Astrocyte of the cerebellum (primary cell): Measurements from ENCODE around the gene NELFB.

ENCODE experiments used
- DNase-seq: peaks from one replicate; pipeline ENCODE4 v3.0.0-alpha.2; 2011; ENCODE audit warnings: low read depth
- H3K4me3 ChIP-seq: 2 replicates; pipeline ENCODE4 v1.5.1; 2011; ENCODE audit warnings: mild to moderate bottlenecking, low read depth, low read length, moderate library complexity
- in situ Hi-C: cut with HindIII; loops from 2 replicates; pipeline ENCODE4 v1.10.0; 2017; ENCODE audit warnings: low sequenced_read_pairs
- TF ChIP-seq, protein P1 (sequence below): IDR thresholded peaks from 2 replicates; pipeline ENCODE4 v1.5.1; 2012; ENCODE audit warnings: low read length, low read depth, moderate library complexity, mild to moderate bottlenecking; ENCODE audit errors: missing control alignments

NELFB gene

DNA sequence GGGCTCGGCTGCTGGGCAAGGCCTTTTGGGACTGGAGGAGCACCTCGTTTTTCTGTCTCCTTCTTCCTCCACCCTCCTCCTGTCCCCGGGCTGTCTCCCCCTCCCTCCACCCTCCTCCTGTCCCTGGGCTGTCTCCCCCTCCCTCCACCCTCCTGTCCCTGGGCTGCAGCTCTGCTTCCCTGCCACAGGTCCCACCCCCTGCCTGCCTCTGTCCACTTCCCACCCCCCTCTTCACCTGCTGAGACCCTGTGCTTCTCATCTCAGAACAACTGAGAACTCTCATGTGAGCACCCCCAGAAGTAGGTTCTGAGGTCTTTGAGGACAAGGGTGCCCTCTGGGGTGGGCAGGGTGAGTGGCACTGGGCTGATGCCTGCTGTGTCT lies 16.6 kb downstream of the NELFB start:
- no peak overlapping the region for H3K4me3 ChIP-seq
- DNase-seq: no peak
- TF ChIP-seq, protein P1, sequence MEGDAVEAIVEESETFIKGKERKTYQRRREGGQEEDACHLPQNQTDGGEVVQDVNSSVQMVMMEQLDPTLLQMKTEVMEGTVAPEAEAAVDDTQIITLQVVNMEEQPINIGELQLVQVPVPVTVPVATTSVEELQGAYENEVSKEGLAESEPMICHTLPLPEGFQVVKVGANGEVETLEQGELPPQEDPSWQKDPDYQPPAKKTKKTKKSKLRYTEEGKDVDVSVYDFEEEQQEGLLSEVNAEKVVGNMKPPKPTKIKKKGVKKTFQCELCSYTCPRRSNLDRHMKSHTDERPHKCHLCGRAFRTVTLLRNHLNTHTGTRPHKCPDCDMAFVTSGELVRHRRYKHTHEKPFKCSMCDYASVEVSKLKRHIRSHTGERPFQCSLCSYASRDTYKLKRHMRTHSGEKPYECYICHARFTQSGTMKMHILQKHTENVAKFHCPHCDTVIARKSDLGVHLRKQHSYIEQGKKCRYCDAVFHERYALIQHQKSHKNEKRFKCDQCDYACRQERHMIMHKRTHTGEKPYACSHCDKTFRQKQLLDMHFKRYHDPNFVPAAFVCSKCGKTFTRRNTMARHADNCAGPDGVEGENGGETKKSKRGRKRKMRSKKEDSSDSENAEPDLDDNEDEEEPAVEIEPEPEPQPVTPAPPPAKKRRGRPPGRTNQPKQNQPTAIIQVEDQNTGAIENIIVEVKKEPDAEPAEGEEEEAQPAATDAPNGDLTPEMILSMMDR: no peak
- in situ Hi-C loops: no loop called here

DNA sequence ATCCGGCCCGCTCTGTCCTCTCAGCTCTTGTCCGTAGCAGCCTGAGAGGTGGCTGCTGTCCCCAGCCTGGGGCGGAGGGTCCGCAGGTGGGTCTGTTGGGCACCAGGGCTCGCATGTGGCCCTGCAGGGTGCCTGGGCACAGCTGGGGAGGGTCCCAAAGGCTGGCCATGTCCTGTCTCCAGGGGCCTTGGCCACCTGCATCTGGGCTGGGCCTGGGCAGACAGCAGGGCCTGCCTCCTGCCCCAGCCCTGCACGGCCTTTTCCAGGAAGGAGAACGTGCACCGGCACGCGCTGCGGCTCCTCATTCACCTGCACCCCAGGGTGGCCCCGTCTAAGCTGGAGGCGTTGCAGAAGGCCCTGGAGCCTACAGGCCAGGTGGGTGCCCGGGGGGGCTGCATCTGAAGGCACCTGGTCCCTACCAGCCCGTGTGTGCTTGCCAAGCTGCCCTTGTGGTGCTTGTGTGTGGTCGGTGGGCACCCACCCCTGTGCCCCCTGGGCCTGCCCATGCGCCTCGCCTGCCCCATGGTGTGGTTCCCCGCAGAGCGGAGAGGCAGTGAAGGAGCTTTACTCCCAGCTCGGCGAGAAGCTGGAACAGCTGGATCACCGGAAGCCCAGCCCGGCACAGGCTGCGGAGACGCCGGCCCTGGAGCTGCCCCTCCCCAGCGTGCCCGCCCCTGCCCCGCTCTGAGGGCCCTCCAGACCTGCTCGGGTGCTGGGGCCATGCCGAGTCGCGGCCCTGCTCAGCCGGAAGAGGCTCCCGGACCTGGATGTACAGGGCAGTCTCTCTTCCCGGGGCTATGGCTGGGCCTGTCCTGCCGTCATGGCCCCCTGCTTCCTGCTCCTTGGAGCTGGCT lies 17.3 kb downstream of the NELFB start:
- TF ChIP-seq, protein P1: no peak
- DNase-seq: no peak
- no peak overlapping the region for H3K4me3 ChIP-seq
- in situ Hi-C loops: no loop called here

GRCh38 chr9:137273095-137273490 lies 18.0 kb downstream of the NELFB start:
- H3K4me3 ChIP-seq: no peak overlapping the region
- no peak for DNase-seq
- TF ChIP-seq, protein P1: no peak
- in situ Hi-C loops: no loop called here

DNA sequence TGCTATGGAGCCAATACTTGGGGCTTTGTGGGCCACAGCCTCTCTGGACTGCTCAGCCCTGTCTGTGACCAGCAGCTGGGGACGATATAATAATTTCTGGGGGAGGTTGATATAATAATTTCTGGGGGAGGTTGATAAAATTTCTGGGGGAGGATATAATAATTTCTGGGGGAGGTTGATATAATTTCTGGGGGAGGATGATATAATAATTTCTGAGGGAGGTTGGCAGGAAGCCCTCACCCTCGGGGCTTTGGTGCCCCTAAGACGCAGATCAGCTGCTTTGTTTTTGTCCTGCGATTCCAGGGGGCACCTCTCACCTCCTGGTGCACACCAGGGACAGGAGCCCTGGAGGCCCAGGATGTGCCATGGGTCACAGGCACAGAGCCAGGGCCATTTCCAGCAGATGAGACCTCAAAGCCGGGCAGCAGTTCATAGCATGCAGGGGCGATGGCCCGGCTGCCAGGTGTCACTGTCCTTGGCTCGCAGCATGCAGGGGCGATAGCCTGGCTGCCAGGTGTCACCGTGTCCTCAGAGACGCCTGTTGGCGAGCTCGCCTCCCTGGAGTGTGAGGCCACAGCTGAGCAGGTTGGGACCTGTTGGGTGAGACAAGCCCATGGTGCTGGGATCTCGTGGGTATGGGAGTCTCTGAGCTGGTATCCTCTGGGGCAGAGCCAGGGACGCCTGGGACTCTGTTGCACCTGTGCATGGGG lies 18.6 kb downstream of the NELFB start:
- DNase-seq: no peak
- no peak overlapping the region for H3K4me3 ChIP-seq
- in situ Hi-C loops: no loop called here
- TF ChIP-seq, protein P1: no peak

DNA sequence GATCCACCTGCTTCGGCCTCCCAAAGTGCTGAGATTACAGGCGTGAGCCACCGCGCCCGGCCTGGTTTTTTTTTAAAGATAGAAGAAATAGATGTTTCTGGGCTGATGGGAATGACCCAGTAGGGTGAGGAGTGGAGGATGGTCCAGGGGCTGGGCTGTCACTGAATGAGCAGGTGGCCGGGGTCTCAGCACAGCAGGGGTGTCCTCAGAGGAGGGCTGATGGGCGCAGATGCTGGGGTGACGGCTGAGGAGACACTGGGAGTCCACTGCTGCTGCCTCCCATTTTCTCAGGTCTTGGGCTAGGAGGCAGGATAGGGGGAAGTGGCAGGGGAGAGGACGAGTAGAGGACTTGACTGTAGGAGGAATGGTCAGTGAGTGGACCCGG lies 20.1 kb downstream of the NELFB start:
- no peak for DNase-seq
- TF ChIP-seq, protein P1: no peak
- in situ Hi-C loops: no loop called here
- H3K4me3 ChIP-seq: no peak overlapping the region

GRCh38 chr9:137275588-137276472 lies 20.7 kb downstream of the NELFB start:
- in situ Hi-C loops: no loop called here
- no peak for DNase-seq
- no peak overlapping the region for H3K4me3 ChIP-seq
- TF ChIP-seq, protein P1: no peak
